Hippocampal formation (tissue), 2 donors: Measurements from ENCODE around the gene GNGT1.

ENCODE experiments used
- DNase-seq, 2 donors: peaks; one replicate each; lab custom pipeline; 2025; lab: John Stamatoyannopoulos, UW

The GNGT1 gene

DNA sequence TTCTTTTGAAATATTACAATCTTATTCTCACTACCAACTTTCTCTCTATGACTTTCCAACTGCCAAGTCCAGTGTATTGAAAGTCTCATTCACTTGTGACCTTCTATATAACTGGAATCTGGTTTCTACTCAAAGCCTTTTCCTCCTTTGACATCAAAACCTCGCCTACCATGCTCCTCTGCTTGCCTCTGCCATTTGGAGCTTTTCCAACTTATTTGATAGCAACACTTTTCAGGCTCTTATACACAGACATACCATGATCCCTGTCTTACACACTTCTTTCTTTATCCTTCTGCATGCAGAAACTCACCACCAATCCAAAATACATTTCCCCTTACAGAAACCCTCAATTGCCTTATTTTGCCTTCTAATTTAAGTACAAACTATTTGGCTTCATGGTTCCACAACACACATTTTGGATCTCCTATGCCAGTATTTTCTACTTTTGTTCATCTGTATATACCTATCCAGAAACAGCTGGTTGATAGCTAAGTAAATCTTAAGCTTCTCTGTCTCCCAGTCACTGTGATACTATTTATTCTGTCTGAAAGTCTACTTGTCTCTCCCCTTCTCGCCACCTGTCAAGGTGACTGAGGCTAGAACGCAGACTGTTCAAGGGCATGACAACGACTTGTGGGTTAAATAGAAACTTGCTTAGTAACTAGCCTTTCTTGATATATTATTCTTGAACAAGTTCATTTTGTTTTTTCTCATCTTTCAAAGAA is 37.6 kb downstream of the GNGT1 start:
- DNase-seq: no peak

DNA sequence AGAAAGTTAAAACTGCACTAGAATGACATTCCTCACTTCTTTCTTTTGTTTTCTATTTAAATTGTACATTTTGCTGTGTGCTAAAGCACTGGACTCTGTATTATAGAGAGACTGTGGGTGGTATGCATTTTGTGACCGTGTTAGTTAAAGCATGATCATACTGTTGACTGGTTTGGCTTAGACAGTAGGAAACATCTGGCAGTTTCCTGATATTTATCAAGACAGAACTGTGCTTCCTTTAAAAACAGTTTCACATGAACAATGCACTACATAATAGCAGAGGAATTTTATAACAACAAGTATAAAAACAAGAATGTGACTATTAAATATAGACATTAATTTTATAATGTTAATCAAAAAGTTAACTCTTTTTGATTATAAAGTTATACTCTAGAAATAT is 38.3 kb downstream of the GNGT1 start:
- DNase-seq: no peak

DNA sequence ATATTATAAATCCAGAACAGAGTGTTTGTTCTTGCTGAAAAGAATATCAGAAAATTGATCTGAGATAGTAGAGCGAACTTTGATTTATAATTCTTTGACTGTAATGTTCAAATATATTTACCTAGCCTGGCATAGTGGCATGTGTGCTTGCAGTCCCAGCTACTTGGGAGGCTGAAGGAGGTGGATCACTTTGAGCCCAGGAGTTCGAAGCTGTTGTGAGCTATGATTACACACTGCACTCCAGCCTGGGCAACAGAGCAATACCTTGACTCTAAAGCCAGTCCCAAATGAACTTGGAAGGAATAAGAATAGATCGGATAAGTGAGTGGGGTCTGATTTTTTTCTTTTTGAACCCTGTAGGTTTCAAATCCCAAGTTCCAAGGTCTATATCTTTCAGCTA is 38.7 kb downstream of the GNGT1 start:
- DNase-seq: no peak

- no peak for DNase-seq
Observed at GRCh38 chr7:93945756-93946535, 39.6 kb downstream of the GNGT1 start.

GRCh38 chr7:93948106-93948505 is 41.7 kb downstream of the GNGT1 start:
- no peak for DNase-seq

DNA sequence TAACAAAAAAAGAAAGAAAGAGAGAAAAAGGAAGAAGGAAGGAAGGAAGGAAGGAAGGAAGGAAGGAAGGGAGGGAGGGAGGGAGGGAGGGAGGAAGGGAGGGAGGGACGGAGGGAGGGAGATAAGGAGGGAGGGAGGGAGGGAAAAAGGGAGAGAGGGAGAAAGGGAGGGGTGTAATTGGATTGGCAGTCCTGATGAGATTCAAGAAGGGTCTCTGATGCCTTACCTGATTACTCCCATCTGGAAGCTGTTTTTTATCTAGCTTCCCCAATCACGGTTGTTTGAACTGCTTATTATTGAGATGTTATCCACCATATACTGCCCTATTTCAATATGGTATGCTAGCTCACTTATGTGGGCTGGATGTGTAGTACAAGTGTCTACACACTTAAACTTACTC is 42.5 kb downstream of the GNGT1 start:
- no peak for DNase-seq

GRCh38 chr7:93949423-93949822 is 43.1 kb downstream of the GNGT1 start:
- DNase-seq: no peak

- no peak for DNase-seq
Observed at GRCh38 chr7:93955304-93955703, 48.9 kb downstream of the GNGT1 start.

DNA sequence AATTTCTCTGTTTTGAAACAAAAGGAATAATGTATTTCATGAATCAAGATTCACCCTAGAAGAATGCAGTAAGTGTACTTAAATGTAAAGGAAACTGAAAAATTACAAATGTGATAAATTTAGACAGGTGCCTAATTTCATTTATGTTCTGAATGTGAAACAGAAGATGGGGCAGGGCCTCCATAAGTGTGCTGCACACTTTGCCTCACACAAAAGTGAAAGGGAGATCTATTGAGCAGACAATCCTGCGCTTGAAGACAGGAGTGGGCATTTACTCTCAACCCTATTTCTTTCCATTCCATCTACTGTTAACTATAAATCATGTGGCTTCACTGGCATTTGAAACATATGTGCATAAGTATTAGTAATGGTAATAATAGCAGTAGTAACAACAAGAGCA is 51.4 kb downstream of the GNGT1 start:
- no peak for DNase-seq

- DNase-seq: no peak
Observed at GRCh38 chr7:93958216-93958615, 51.8 kb downstream of the GNGT1 start.

- no peak for DNase-seq
Observed at GRCh38 chr7:93958651-93959050, 52.3 kb downstream of the GNGT1 start.
